ENCODE data around the gene VTN. TPM values are rescaled to one million over a fixed set of nuclear protein-coding genes. Genes with fewer than 3 reads are reported as not detected.
A peak's percentile ranks its signal among the peaks of the same experiment; 100 is the strongest.

The VTN gene
- total RNA-seq, 2 experiments from 2014 or later = 0.16 to 0.17 TPM

DNA sequence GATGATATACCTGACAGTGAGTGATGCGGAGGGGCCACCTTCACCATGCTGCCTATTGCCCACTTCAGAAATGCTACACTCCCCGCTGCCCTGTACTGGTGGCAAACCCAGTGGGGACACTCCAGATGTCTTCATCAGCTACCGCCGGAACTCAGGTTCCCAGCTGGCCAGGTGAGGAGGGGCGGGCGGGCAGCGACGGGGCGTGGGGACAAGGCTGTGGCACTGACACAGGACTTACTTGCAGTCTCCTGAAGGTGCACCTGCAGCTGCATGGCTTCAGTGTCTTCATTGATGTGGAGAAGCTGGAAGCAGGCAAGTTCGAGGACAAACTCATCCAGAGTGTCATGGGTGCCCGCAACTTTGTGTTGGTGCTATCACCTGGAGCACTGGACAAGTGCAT lies 18.0 kb upstream of the VTN start:
- ChIA-PET POLR2A (no interaction called here), CTCF (no interaction called here)
- TF ChIP-seq, protein P1, sequence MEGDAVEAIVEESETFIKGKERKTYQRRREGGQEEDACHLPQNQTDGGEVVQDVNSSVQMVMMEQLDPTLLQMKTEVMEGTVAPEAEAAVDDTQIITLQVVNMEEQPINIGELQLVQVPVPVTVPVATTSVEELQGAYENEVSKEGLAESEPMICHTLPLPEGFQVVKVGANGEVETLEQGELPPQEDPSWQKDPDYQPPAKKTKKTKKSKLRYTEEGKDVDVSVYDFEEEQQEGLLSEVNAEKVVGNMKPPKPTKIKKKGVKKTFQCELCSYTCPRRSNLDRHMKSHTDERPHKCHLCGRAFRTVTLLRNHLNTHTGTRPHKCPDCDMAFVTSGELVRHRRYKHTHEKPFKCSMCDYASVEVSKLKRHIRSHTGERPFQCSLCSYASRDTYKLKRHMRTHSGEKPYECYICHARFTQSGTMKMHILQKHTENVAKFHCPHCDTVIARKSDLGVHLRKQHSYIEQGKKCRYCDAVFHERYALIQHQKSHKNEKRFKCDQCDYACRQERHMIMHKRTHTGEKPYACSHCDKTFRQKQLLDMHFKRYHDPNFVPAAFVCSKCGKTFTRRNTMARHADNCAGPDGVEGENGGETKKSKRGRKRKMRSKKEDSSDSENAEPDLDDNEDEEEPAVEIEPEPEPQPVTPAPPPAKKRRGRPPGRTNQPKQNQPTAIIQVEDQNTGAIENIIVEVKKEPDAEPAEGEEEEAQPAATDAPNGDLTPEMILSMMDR (IDR thresholded peaks at IDR 0.05) = no peak
- Mint-ChIP-seq H3K36me3 (ENCODE audit: low read depth) (peaks cover 48% of the 10 kb centered on the region), H3K27ac (no peak overlapping the region), H3K9me3 (no peaks in the 10 kb centered on the region), H3K27me3 (no peaks in the 10 kb centered on the region), H3K4me3 (no peak overlapping the region), H3K4me1 (ENCODE audit: low read depth) (peaks cover 23% of the 10 kb centered on the region)
- Histone ChIP-seq H3K9me3 (ENCODE audit: control insufficient read depth in 1 of 2, insufficient read depth in 1 of 2, low read length in 2 of 2) (no peaks in the 10 kb centered on the region), H3K36me3 (ENCODE audit: insufficient read depth, low read length) (peaks cover 49% of the 10 kb centered on the region), H3K27me3 (ENCODE audit: control insufficient read depth in 1 of 2, insufficient read depth in 2 of 2, low read length in 2 of 2) (no peaks in the 10 kb centered on the region), H3K27ac (ENCODE audit: low read depth in 1 of 2, low read length in 2 of 2) (no peak overlapping the region), H3K4me3 (ENCODE audit: low read length) (no peak overlapping the region), H3K4me1 (ENCODE audit: insufficient read depth, low read length) (peaks cover 24% of the 10 kb centered on the region)
- DNase-seq = no peak
- no peak for ATAC-seq (ENCODE audit: poor library complexity)
- intact Hi-C loops (cut with DNase I, micrococcal nuclease) = loop anchor here in 1 of 2 experiments (10.0 kb wide), 1 partner anchor 157 kb away; no protein-coding TSS in a partner anchor

DNA sequence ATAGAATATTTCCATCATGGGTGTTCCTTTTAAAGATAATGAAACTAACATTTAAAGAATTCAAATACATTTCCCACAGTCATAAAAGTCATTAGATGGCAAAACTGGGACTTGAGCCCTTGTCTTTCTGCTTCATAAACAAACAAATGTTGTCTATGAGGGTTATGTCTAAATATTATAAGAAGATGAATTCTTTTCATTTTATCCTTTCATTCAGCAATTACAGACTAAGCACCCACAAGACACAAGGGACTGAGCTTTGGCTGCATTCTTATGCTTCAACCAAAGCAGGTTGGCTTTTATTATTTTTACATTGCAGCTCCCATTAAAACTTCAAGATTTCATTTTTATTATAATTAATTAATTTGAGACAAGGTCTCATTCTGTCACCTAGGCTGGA lies 16.3 kb upstream of the VTN start:
- Mint-ChIP-seq H3K27ac (no peak overlapping the region), H3K9me3 (no peaks in the 10 kb centered on the region), H3K4me3 (peak overlapping the region; percentile 56), H3K36me3 (ENCODE audit: low read depth) (peaks cover 39% of the 10 kb centered on the region), H3K27me3 (peaks cover 8% of the 10 kb centered on the region), H3K4me1 (ENCODE audit: low read depth) (peaks cover 32% of the 10 kb centered on the region)
- no peak for ATAC-seq (ENCODE audit: poor library complexity)
- peaks cover 28% of the 10 kb centered on the region for H3K4me1 ChIP-seq (ENCODE audit: insufficient read depth, low read length)
- no peaks in the 10 kb centered on the region for H3K9me3 ChIP-seq (ENCODE audit: control insufficient read depth in 1 of 2, insufficient read depth in 1 of 2, low read length in 2 of 2)
- no peak overlapping the region for H3K27ac ChIP-seq (ENCODE audit: low read depth in 1 of 2, low read length in 2 of 2)
- ChIA-PET POLR2A (interaction anchor here (3.1 to 4.9 kb wide), 2 partner anchors 15 to 51 kb away, joined by 14 to 31 read pairs; partner anchors contain the start of genes IFT20, SARM1, TNFAIP1 and VTN), CTCF (no interaction called here)
- no peak overlapping the region for H3K4me3 ChIP-seq (ENCODE audit: low read length)
- H3K27me3 ChIP-seq (ENCODE audit: control insufficient read depth in 1 of 2, insufficient read depth in 2 of 2, low read length in 2 of 2) = no peaks in the 10 kb centered on the region
- intact Hi-C loops (cut with DNase I, micrococcal nuclease) = loop anchor here in 1 of 2 experiments (10.0 kb wide), 1 partner anchor 158 kb away; no protein-coding TSS in a partner anchor
- TF ChIP-seq, protein P1 (IDR thresholded peaks at IDR 0.05) = no peak
- H3K36me3 ChIP-seq (ENCODE audit: insufficient read depth, low read length) = peaks cover 34% of the 10 kb centered on the region
- no peak for DNase-seq

DNA sequence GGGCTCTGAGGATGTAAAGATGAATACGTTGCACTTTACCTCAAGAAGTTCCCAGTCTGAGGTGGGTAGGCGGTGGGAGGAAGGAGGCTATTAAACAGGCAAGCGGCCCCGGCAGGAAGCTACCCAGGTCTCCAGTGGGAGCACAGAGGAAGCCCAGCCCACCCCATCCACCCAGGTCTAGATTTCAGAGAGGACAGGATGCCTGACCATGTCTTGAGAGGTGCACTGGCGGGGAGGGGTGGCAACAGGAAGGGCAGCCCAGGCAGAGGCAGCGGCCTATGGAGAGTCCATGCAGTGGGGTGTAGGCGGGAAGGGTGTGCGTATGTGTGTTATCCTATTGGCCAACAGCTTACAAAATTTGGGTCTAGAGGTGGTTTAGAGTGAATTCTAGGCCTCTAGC lies 15.3 kb upstream of the VTN start:
- H3K4me1 ChIP-seq (ENCODE audit: insufficient read depth, low read length) = peaks cover 29% of the 10 kb centered on the region
- H3K27ac ChIP-seq (ENCODE audit: low read depth in 1 of 2, low read length in 2 of 2) = no peak overlapping the region
- TF ChIP-seq, protein P1 (IDR thresholded peaks at IDR 0.05) = no peak
- H3K27ac Mint-ChIP-seq = no peak overlapping the region
- CTCF ChIA-PET = interaction anchor here (1.3 kb wide), 1 partner anchor 50 kb away, joined by 4 read pairs; the partner anchor contains the start of genes IFT20 and TNFAIP1
- peaks cover 29% of the 10 kb centered on the region for H3K36me3 Mint-ChIP-seq (ENCODE audit: low read depth)
- peaks cover 8% of the 10 kb centered on the region for H3K27me3 Mint-ChIP-seq
- POLR2A ChIA-PET = interaction anchor here (1.0 to 4.9 kb wide), 6 partner anchors 13 to 192 kb away, joined by 4 to 31 read pairs (median 11); partner anchors contain the start of genes ALDOC, IFT20, POLDIP2 and SARM1
- no peaks in the 10 kb centered on the region for H3K9me3 Mint-ChIP-seq
- H3K4me1 Mint-ChIP-seq (ENCODE audit: low read depth) = peaks cover 34% of the 10 kb centered on the region
- H3K36me3 ChIP-seq (ENCODE audit: insufficient read depth, low read length) = peaks cover 24% of the 10 kb centered on the region
- no peaks in the 10 kb centered on the region for H3K27me3 ChIP-seq (ENCODE audit: control insufficient read depth in 1 of 2, insufficient read depth in 2 of 2, low read length in 2 of 2)
- intact Hi-C loops (cut with DNase I, micrococcal nuclease) = loop anchor here in 1 of 2 experiments (10.0 kb wide), 1 partner anchor 159 kb away; no protein-coding TSS in a partner anchor
- H3K4me3 ChIP-seq (ENCODE audit: low read length) = peak overlapping the region; percentile 94
- peak overlapping the region; percentile 94 for H3K4me3 Mint-ChIP-seq
- peak in 1 of 14 experiments; percentile 43 for DNase-seq
- no peak for ATAC-seq (ENCODE audit: poor library complexity)
- H3K9me3 ChIP-seq (ENCODE audit: control insufficient read depth in 1 of 2, insufficient read depth in 1 of 2, low read length in 2 of 2) = no peaks in the 10 kb centered on the region

Measured in CD4-positive, alpha-beta T cell (primary cell).